ENCODE results near the gene MAN1C1.

DNA sequence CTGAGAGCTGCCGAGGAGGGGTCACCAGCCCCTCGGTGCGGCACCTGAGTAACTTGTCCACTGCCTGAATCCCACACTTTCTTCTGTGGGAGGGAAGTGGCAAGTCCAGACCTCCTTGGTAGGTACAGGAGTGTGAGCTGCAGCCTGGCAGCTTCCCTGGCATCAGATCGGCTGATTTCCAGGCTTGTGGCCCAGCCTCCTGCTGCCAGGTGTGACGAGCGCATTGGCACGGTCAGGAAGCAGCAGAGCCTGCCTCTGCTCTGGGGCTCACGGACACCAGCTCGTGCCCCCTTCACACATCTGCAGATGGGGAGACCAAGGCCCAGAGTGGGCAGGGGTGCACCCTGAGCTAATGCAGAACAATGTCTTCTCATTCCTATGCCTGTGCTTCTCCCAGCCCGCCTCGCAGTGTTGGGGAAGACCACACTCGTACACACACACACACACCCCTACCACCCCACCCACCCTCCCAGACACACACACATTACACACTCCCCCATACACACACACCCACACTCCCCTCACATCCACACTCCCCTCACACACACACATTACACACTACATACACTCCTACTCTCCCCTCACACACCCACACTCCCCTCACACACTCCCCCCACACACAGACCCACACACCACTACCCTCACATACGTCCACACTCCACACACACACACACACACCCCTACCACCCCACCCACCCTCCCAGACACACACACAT is 150.3 kb downstream of the MAN1C1 start:
- TF ChIP-seq, protein P1, sequence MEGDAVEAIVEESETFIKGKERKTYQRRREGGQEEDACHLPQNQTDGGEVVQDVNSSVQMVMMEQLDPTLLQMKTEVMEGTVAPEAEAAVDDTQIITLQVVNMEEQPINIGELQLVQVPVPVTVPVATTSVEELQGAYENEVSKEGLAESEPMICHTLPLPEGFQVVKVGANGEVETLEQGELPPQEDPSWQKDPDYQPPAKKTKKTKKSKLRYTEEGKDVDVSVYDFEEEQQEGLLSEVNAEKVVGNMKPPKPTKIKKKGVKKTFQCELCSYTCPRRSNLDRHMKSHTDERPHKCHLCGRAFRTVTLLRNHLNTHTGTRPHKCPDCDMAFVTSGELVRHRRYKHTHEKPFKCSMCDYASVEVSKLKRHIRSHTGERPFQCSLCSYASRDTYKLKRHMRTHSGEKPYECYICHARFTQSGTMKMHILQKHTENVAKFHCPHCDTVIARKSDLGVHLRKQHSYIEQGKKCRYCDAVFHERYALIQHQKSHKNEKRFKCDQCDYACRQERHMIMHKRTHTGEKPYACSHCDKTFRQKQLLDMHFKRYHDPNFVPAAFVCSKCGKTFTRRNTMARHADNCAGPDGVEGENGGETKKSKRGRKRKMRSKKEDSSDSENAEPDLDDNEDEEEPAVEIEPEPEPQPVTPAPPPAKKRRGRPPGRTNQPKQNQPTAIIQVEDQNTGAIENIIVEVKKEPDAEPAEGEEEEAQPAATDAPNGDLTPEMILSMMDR (IDR thresholded peaks at IDR 0.05), result no peak
- TF ChIP-seq EZH2 (IDR thresholded peaks at IDR 0.05; ENCODE audit: borderline replicate concordance, insufficient read depth, low read depth, low read length, poor library complexity, severe bottlenecking), result no peak
